ENCODE data around the gene SLCO3A1. TPM values are rescaled to one million over a fixed set of nuclear protein-coding genes. Genes with fewer than 3 reads are reported as not detected.

Gene SLCO3A1
- total RNA-seq, 2 experiments from 2014 or later = 4.2 to 4.8 TPM

GRCh38 chr15:91871837-91872236 lies 18.3 kb downstream of the SLCO3A1 start:
- H3K4me1 Mint-ChIP-seq (ENCODE audit: low read depth) = peaks cover 43% of the 10 kb centered on the region
- H3K36me3 Mint-ChIP-seq (ENCODE audit: low read depth) = no peaks in the 10 kb centered on the region
- no peak overlapping the region for H3K4me3 Mint-ChIP-seq
- no peak for DNase-seq
- H3K27me3 Mint-ChIP-seq = peaks cover 5% of the 10 kb centered on the region
- ATAC-seq = no peak
- ChIA-PET CTCF (no interaction called here), POLR2A (no interaction called here)
- no peaks in the 10 kb centered on the region for H3K9me3 Mint-ChIP-seq
- no peak overlapping the region for H3K27ac Mint-ChIP-seq
- TF ChIP-seq CTCF (IDR thresholded peaks at IDR 0.05) = no peak
- intact Hi-C loops (cut with micrococcal nuclease) = no loop called here

GRCh38 chr15:91872356-91873137 lies 19.0 kb downstream of the SLCO3A1 start:
- no peak for DNase-seq
- H3K4me3 Mint-ChIP-seq = no peak overlapping the region
- peaks cover 42% of the 10 kb centered on the region for H3K4me1 Mint-ChIP-seq (ENCODE audit: low read depth)
- H3K9me3 Mint-ChIP-seq = no peaks in the 10 kb centered on the region
- intact Hi-C loops (cut with micrococcal nuclease) = no loop called here
- TF ChIP-seq CTCF (IDR thresholded peaks at IDR 0.05) = no peak
- no peaks in the 10 kb centered on the region for H3K36me3 Mint-ChIP-seq (ENCODE audit: low read depth)
- ChIA-PET CTCF (no interaction called here), POLR2A (no interaction called here)
- peaks cover 5% of the 10 kb centered on the region for H3K27me3 Mint-ChIP-seq
- no peak for ATAC-seq
- no peak overlapping the region for H3K27ac Mint-ChIP-seq

GRCh38 chr15:91873138-91873536 lies 19.6 kb downstream of the SLCO3A1 start:
- no peaks in the 10 kb centered on the region for H3K36me3 Mint-ChIP-seq (ENCODE audit: low read depth)
- peaks cover 38% of the 10 kb centered on the region for H3K4me1 Mint-ChIP-seq (ENCODE audit: low read depth)
- CTCF ChIA-PET = no interaction called here
- no peak for ATAC-seq
- H3K27ac Mint-ChIP-seq = no peak overlapping the region
- H3K4me3 Mint-ChIP-seq = no peak overlapping the region
- H3K27me3 Mint-ChIP-seq = peaks cover 5% of the 10 kb centered on the region
- H3K9me3 Mint-ChIP-seq = no peaks in the 10 kb centered on the region
- intact Hi-C loops (cut with micrococcal nuclease) = no loop called here
- TF ChIP-seq CTCF (IDR thresholded peaks at IDR 0.05) = no peak
- DNase-seq = no peak
- POLR2A ChIA-PET = no interaction called here

- H3K36me3 Mint-ChIP-seq (ENCODE audit: low read depth) = no peaks in the 10 kb centered on the region
- intact Hi-C loops (cut with micrococcal nuclease) = no loop called here
- H3K4me3 Mint-ChIP-seq = no peak overlapping the region
- DNase-seq (no peak), ATAC-seq (no peak)
- peaks cover 33% of the 10 kb centered on the region for H3K4me1 Mint-ChIP-seq (ENCODE audit: low read depth)
- peaks cover 5% of the 10 kb centered on the region for H3K27me3 Mint-ChIP-seq
- CTCF ChIA-PET = no interaction called here
- no peaks in the 10 kb centered on the region for H3K9me3 Mint-ChIP-seq
- no peak overlapping the region for H3K27ac Mint-ChIP-seq
- POLR2A ChIA-PET = no interaction called here
- no peak for TF ChIP-seq CTCF (IDR thresholded peaks at IDR 0.05)
These were observed 20.7 kb downstream of the SLCO3A1 start for GRCh38 chr15:91874171-91874570.

- no peak for DNase-seq
- no peaks in the 10 kb centered on the region for H3K36me3 Mint-ChIP-seq (ENCODE audit: low read depth)
- H3K27me3 Mint-ChIP-seq = no peaks in the 10 kb centered on the region
- ATAC-seq = peak; percentile 49
- intact Hi-C loops (cut with micrococcal nuclease) = no loop called here
- TF ChIP-seq CTCF (IDR thresholded peaks at IDR 0.05) = no peak
- peaks cover 30% of the 10 kb centered on the region for H3K4me1 Mint-ChIP-seq (ENCODE audit: low read depth)
- H3K9me3 Mint-ChIP-seq = no peaks in the 10 kb centered on the region
- no peak overlapping the region for H3K4me3 Mint-ChIP-seq
- ChIA-PET POLR2A (no interaction called here), CTCF (interaction anchor here (0.6 kb wide), 1 partner anchor 26 kb away, joined by 3 read pairs; no protein-coding TSS in a partner anchor)
- H3K27ac Mint-ChIP-seq = no peak overlapping the region
These were observed 21.6 kb downstream of the SLCO3A1 start for GRCh38 chr15:91874992-91875660.

Measured in activated CD8-positive, alpha-beta T cell treated with anti-CD3 and anti-CD28 coated beads for 36 hours (primary cell).